GM21619 (cell line): ENCODE data around the gene IFT57.

Source experiments
- ATAC-seq: cut with Tn5 transposase; IDR thresholded peaks from one replicate; pipeline ENCODE4 v1.9.1; 2021; ENCODE audit not compliant: unreplicated experiment

IFT57 gene

GRCh38 chr3:108127301-108127988, 94.8 kb downstream of the IFT57 start:
- ATAC-seq, result no peak

DNA sequence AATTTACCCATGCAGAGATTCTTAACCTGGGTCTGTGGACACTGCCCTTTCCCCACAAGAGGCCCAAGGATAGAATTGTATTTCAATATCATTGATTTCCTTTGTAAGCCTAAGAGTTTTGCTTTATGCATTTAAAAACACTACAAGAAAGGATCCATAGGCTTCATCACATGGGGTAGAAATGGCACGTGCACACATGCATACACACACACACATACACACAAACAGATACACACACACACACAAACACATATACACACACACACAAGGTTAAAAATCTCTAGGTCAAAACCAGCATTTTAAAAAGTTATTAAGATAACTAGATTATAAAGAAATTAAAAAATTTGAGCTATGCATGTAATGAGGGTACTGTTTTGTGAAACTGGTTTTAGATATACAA, 95.9 kb downstream of the IFT57 start:
- ATAC-seq, result no peak

DNA sequence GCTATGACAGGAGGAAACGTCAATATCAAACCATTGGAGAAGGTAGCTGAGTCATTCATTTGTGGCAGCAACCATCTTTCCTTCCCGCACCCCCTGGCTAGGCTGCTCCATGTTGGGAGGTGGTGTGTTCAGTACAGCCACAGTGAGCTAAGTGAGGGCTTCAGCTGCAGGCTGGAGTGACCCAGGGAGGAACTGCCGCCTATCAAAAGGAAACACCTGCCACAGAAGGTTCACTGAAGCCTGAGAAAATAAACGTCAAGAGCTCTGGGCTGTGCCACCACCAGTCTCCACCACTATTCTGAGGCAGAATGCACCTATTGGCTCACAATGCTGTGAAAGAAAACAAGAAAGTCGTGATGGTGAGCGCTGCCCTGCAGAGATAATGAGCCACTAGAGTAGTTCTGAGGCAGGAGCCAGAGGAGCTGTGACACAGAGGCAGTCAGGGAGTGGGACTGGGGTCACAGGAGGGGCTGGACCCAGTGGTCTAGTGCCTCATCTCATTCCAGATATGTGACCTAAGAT, 96.6 kb downstream of the IFT57 start:
- peak; percentile 45 for ATAC-seq

- no peak for ATAC-seq
Observed at GRCh38 chr3:108125153-108125543, 97.1 kb downstream of the IFT57 start.

DNA sequence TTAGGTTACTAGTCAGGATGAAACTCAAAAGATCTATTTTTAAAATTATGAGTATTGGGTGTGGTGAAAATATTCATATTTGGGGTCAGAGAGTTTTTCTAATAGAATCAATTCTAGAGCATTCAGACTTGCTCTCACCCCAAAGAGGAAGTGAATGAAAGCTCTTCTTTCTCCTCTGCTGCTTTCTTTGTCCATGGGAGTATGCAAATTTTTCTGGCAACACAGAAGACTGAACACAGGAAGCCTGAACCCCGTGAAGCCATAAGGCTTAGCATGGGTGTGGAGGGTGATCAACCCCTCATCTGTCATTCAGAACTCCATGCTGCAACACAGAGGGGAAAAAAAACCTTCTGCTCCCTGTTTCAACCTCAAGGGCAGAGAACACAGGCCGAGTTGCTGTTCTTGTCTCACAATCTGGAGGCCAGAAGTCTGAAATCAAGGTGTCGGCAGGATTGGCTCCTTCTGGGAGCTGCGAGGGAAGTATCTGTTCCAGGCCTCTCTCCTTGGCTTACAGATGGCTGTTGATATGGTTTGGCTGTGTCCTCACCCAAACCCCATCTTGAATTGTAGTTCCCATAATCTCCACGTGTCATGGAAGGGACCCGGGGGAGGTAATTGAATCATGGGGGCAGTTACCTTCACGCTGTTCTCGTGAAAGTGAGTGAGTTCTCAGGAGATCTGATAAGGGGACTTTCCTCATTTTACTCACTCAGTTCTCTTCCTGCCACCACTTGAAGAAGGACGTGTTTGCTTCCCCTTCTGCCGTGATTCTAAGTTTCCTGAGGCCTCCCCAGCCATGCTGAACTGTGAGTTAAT, 97.7 kb downstream of the IFT57 start:
- ATAC-seq, result peak; percentile 83

- ATAC-seq, result no peak
Observed at GRCh38 chr3:108123326-108123725, 98.9 kb downstream of the IFT57 start.

- ATAC-seq, result no peak
Observed at GRCh38 chr3:108122276-108122675, 99.9 kb downstream of the IFT57 start.

DNA sequence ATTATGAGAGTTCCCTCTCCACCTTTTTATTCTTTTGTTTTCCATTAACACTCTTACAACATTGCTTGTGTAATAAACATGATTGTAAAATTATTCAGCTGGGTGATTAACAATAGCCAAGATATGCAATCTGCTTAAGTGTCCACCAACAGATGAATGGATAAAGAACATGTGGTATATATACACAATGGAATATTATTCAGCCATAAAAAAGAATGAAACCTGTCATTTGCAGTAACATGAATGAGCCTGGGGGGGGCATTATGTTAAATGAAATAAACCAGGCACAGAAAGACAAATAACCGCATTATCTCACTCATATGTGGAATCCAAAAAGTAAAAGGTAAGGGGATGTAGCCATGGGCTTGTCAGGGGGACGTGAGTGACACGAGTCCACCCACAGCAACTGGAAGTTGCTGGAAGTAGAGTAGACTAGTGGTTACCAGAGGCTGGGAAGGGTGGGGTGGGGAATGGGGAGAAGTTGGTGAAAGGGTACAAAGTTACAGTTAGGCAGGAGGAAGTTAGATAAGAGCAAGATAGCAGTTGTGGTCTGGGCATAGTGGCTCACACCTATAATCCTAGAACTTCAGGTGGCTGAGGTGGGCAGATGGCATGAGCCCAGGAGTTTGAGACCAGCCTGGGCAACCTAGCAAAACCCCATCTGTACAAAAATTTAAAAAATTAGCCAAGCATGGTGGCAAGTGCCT, 102.7 kb downstream of the IFT57 start:
- ATAC-seq, result no peak

DNA sequence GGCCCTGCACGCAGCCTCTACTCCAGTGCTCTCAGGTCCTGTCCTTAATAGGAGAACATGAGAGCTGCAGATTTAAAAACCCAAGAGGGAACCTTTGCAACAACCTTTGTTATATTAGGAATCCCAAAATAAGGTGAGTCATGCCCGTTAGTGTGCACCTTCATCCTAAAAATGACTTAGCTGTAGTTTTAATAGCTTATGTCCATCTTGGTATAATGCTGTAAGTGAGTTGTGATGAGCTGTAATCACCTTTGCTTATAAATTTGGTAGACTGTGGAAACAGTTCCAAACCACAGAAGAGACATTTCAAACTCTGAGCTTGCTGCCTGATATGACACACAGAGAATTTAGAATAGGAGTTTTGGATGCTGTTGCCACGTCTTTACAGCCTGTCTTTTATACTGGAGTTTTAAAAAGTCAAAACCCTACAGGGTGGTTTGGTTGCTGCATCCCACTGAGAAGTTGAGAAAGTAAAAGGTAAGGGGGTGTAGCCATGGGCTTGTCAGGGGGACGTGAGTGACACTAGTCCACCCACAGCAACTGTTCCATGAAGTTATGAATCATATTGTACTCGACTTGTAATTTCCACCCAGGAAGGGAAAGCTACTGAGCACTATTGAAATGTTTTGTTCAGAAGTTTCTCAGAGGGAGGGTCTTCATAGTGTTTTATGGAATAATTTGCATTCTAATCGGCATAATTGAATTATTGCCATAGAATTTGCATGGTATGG, 104.0 kb downstream of the IFT57 start:
- ATAC-seq, result no peak

GRCh38 chr3:108117241-108117775, 104.9 kb downstream of the IFT57 start:
- ATAC-seq, result no peak

DNA sequence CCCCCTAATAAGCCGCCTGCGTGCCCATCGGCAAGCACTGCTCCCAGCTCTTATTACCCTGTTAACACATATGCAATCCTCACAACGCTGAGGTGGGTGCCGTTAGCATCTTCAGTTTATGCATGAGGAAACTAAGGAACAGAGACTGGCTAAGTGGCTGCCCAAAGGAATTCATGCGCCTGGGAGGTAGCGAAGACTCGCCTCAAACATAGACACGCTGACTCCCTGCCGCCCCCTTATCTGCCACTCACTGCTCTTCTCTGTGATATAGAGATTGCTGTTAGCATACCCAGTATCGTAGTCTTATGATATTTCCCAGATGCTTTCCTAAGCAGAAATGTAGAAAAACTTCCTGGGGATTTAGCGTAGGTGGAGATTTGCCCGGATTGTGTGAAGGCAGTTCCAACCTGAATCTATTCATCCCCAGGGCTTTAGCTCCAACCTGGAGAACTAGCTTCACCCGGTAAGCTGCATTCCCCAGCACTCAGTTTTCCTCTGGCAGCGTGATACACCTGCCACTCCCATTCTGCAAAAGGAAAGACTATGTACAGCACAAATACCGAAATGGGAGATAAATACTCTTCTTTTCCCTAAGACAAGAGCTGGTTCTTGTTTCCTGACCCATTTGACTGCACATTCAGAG, 107.7 kb downstream of the IFT57 start:
- no peak for ATAC-seq

DNA sequence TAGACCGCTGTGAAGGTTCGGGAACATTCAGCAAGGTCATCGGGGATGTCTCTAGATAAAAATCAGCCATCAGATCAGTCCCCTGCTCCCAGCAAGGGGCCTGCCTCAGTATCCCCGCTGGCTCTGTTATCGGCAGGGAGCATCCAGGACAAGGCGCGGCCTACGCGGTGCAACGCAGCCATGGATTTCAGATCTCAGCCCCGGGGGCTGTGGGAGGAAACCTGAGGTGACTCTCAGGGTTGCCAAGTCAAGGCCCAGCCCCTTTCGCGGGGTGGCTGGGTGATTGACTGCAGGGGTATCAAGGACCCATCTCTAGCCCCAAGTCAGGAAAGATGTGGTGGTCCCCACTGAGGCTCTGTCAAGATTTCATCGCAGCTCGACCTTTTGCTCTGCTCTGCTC, 108.2 kb downstream of the IFT57 start:
- ATAC-seq, result no peak

DNA sequence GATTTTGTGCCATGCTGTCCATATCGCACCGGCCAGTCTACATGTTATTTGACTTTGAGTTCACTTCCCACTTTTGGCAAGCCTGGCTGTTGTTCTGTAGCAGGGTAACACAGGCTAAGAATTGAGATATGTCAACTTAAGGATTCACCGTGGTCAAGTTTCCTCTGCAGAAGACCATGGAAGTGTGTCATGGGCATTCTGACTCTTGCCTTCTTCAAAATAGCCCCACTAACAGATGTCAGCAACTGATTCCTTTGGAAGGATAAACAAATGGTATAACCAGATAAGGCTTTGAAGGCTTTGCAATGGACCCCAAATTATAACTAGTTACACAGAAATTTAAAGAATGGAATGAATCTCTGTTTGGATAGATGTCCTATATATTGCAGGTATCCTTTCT, 111.3 kb downstream of the IFT57 start:
- ATAC-seq, result no peak
